Fibroblast of peridontal ligament (primary cell): ENCODE results near the gene SCGB1D2.

Experiments
- DNase-seq: peaks from one replicate; pipeline ENCODE4 v3.0.0-alpha.2; 2010; ENCODE audit errors: extremely low read depth

The SCGB1D2 gene

GRCh38 chr11:62260261-62260953 is 18.4 kb downstream of the SCGB1D2 start:
- no peak for DNase-seq

- DNase-seq, result no peak
Measured at GRCh38 chr11:62264004-62264403, 22.0 kb downstream of the SCGB1D2 start.

DNA sequence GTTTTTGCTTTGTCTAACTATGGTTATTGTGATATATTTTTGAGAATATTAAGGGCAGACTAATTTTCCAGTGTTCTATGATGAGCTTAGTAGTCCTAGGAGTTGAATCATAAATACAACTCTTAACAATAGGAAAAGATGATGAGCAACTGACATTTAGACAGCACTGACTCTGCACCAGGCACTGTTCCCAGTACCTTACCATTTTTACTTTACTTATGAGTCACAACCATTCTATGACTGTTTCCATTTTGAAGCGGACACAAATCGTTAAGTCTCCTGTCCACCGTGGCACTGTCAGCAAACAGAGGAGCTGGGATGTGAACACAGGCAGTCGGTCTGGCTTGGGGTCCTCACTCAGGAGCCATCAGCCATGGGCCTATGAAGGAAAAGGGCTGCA is 24.5 kb downstream of the SCGB1D2 start:
- DNase-seq, result peak; percentile 1

DNA sequence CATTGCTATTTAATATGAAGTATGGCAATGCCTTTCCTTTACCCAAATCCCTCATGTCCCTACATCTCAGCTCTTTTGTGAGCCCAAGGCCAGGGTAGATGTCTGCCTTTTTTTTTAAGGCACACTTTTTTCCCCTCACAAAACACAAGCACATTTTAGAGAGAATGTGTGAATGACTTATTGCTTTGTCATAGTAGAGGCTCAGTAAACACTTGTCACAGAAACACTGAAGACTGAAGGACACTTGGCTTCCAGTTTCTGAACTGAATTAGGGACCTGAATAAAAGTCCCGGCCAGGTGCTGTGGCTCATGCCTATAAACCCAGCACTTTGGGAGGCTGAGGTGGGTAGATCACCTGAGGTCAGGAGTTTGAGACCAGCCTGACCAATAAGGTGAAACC is 25.0 kb downstream of the SCGB1D2 start:
- no peak for DNase-seq

- DNase-seq, result no peak
Measured at GRCh38 chr11:62267576-62267975, 25.5 kb downstream of the SCGB1D2 start.

- no peak for DNase-seq
Measured at GRCh38 chr11:62269654-62270278, 27.7 kb downstream of the SCGB1D2 start, which contains the start of gene SCGB2A2. TSS of gene SCGB2A2 (plus strand) at chr11:62270158. CDS start at chr11:62270217, 59 bp downstream.

- no peak for DNase-seq
Measured at GRCh38 chr11:62273284-62273683, 31.2 kb downstream of the SCGB1D2 start.

DNA sequence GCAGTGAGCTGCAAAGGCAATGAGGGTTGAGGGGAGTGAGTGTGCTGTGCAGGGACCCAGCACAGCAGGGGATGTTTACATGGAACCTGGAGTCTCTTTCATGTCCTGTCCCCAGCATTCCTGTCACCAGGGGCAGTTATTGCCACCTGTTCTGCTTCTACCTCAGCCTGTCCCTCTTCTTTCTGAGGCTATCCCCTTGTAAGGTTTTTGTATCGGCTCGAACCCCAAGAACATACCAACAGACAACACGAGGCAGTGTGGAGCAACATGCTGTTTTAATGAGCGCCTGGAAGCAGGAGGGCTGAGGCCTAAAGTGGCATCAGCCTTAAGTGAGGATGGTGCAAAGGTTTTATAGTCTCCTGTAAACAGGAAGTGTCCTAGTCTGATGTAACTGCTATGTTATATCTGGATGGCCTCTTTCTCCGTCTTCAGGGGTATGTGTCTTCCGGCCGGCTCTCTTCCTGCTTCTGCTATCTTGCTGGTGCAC is 31.8 kb downstream of the SCGB1D2 start:
- DNase-seq, result no peak

GRCh38 chr11:62280452-62280851 is 38.4 kb downstream of the SCGB1D2 start:
- no peak for DNase-seq
